K562 (cell line): ENCODE measurements around the gene MYH9. TPM values are rescaled to one million over a fixed set of nuclear protein-coding genes. Genes with fewer than 3 reads are reported as not detected.

ENCODE experiments used
- ATAC-seq: fragments of 200-7000 bp; cut with Tn5 transposase; 3 replicates; pipeline ENCODE4 v1.9.1; 2020; ENCODE audit warnings: moderate library complexity
- BruUV-seq: library from RNA; stranded (reverse); fragments of 400-500 nt; replicated peaks from 2 replicates; lab custom pipeline; 2021; lab: Mats Ljungman, UMichigan
- CTCF ChIA-PET: fragments of 300-600 bp; formaldehyde crosslinking; extraction: SDS; loops from one replicate; lab custom pipeline; 2021; ENCODE audit warnings: low intra/inter-chr PET ratio; lab: Yijun Ruan, JAX
- POLR2A ChIA-PET: fragments of 300-600, 350-650 bp; sonication (Branson Sonifier 250); formaldehyde crosslinking; extraction: SDS; loops from one replicate; lab custom pipeline; 2021; ENCODE audit warnings: antibody characterized with exemption, inconsistent platforms; lab: Yijun Ruan, JAX
- DNase-seq, 4 experiments: peaks; one replicate each; pipeline versions ENCODE4 v3.0.0 to v3.0.0-alpha.2; 2011 to 2018; ENCODE audit warnings: low spot score in 3 of 4, mixed read lengths in 3 of 4; ENCODE audit errors: extremely low read depth in 1 of 4
- FAIRE-seq: peaks from 2 replicates; lab custom pipeline; 2011; peaks lifted over from hg19 to GRCh38; lab: Jason Lieb, UNC
- H2AFZ ChIP-seq: 2 replicates; pipeline ENCODE4 v1.6.0; 2011; ENCODE audit warnings: low read depth, low read length, control low read depth, inconsistent platforms
- H3K27ac ChIP-seq: fragments of 200-600 bp; 3 replicates; pipeline ENCODE4 v1.8.0; 2011; ENCODE audit warnings: low read depth, mild to moderate bottlenecking, control low read depth, inconsistent platforms, low read length, moderate library complexity, mixed read lengths; ENCODE audit errors: extremely low read depth
- H3K27me3 ChIP-seq, 2 experiments: fragments of 300-600 bp in 1 of 2; 2 replicates in 1 of 2; 3 replicates in 1 of 2; pipeline versions ENCODE4 v1.6.0 to v1.8.0; 2011; ENCODE audit warnings: inconsistent platforms in 2 of 2, low read length in 2 of 2, mild to moderate bottlenecking in 1 of 2, mixed read lengths in 1 of 2, moderate library complexity in 1 of 2; ENCODE audit not compliant: control insufficient read depth in 2 of 2, insufficient read depth in 2 of 2
- H3K36me3 ChIP-seq: fragments of 300-600 bp; 3 replicates; pipeline ENCODE4 v1.8.0; 2011; ENCODE audit warnings: mild to moderate bottlenecking, low read length, inconsistent platforms; ENCODE audit not compliant: control insufficient read depth, insufficient read depth
- H3K4me1 ChIP-seq, 2 experiments: fragments of 200-600 bp in 1 of 2; replicated peaks in 1 of 2; 2 replicates in 1 of 2; 3 replicates in 1 of 2; pipeline versions ENCODE4 v1.5.1 to v1.8.0; 2011; ENCODE audit warnings: inconsistent platforms in 2 of 2, low read length in 2 of 2, mild to moderate bottlenecking in 1 of 2, mixed read lengths in 1 of 2, moderate library complexity in 1 of 2; ENCODE audit not compliant: control insufficient read depth in 2 of 2, insufficient read depth in 2 of 2
- H3K4me2 ChIP-seq: 2 replicates; pipeline ENCODE4 v1.6.1; 2011; ENCODE audit warnings: low read length, control low read depth, inconsistent platforms, mixed read lengths; ENCODE audit not compliant: insufficient read depth
- H3K4me3 ChIP-seq: fragments of 200-600 bp; sonication (generic), shearing (Covaris generic); 2 replicates; pipeline ENCODE4 v1.5.1; 2016; ENCODE audit warnings: control low read depth, inconsistent platforms
- H3K79me2 ChIP-seq: fragments of 200-600 bp; 3 replicates; pipeline ENCODE4 v1.8.0; 2011; ENCODE audit warnings: low read length, inconsistent platforms; ENCODE audit not compliant: control insufficient read depth, insufficient read depth
- H3K9ac ChIP-seq, 2 experiments: 2 replicates each; pipeline versions ENCODE4 v1.6.0 to v1.6.1; 2011; ENCODE audit warnings: low read depth in 2 of 2, low read length in 2 of 2, control low read depth in 1 of 2, inconsistent platforms in 1 of 2, mild to moderate bottlenecking in 1 of 2, mixed read lengths in 1 of 2; ENCODE audit not compliant: insufficient read depth in 1 of 2
- H3K9me1 ChIP-seq: one replicate; pipeline ENCODE4 v1.6.0; 2011; ENCODE audit warnings: inconsistent platforms, mild to moderate bottlenecking, low read length, moderate library complexity; ENCODE audit not compliant: control insufficient read depth, insufficient read depth
- H3K9me3 ChIP-seq: replicated peaks from 2 replicates; pipeline ENCODE4 v1.5.1; 2011; ENCODE audit warnings: low read depth, low read length, inconsistent platforms; ENCODE audit not compliant: control insufficient read depth, insufficient read depth
- H4K20me1 ChIP-seq: replicated peaks from 2 replicates; pipeline ENCODE4 v1.6.1; 2011; ENCODE audit warnings: low read length, inconsistent platforms, mixed read lengths; ENCODE audit not compliant: control insufficient read depth, insufficient read depth
- CTBP1 ChIP-seq: fragments of 450-650 bp; IDR thresholded peaks from 2 replicates; pipeline ENCODE4 v1.6.1; 2016; ENCODE audit warnings: borderline replicate concordance
- DMBX1 ChIP-seq: fragments of 250-450 bp; sonication (Bioruptor Pico); IDR thresholded peaks from 2 replicates; pipeline ENCODE4 v1.8.0; 2022; ENCODE audit warnings: inconsistent platforms, mild to moderate bottlenecking, moderate library complexity, borderline replicate concordance
- JUN ChIP-seq, 2 experiments: sonication (generic) in 1 of 2; formaldehyde crosslinking in 1 of 2; IDR thresholded peaks; 2 replicates each; pipeline versions ENCODE4 v1.6.1 to v1.8.0; 2012 to 2022; ENCODE audit warnings: borderline replicate concordance in 2 of 2, mild to moderate bottlenecking in 2 of 2, improper control_type of control experiment in 1 of 2, low read depth in 1 of 2, low read length in 1 of 2, missing genetic modification reagents in 1 of 2
- KDM1A ChIP-seq, 2 experiments: fragments of 450-650 bp; IDR thresholded peaks; 2 replicates each; pipeline ENCODE4 v1.6.1; 2016; ENCODE audit warnings: mild to moderate bottlenecking in 2 of 2
- L3MBTL2 ChIP-seq: fragments of 450-650 bp; IDR thresholded peaks from 2 replicates; pipeline ENCODE4 v1.6.1; 2016; ENCODE audit warnings: mild to moderate bottlenecking, moderate library complexity
- PRPF4 ChIP-seq: fragments of 200-400 bp; formaldehyde crosslinking; IDR thresholded peaks from one replicate; pipeline ENCODE4 v1.6.1; 2017; ENCODE audit warnings: low read length, low read depth, mild to moderate bottlenecking; ENCODE audit not compliant: insufficient read depth, poor library complexity, severe bottlenecking
- ZBED1 ChIP-seq: IDR thresholded peaks from 2 replicates; pipeline ENCODE4 v1.6.1; 2014
- ZKSCAN8 ChIP-seq: fragments of 200-800 bp; sonication (Bioruptor generic); IDR thresholded peaks from 2 replicates; pipeline ENCODE4 v1.6.1; 2016; ENCODE audit warnings: missing genetic modification characterization, missing compliant biosample characterization
- ZNF766 ChIP-seq: fragments of 200-800 bp; sonication (Bioruptor generic); conservative IDR thresholded peaks from 2 replicates; pipeline ENCODE4 v1.6.1; 2016; ENCODE audit warnings: missing genetic modification characterization, missing compliant biosample characterization
- ZNF79 ChIP-seq: fragments of 250-450 bp; sonication (Bioruptor Pico); IDR thresholded peaks from 2 replicates; pipeline ENCODE4 v1.4.0; 2020; ENCODE audit warnings: low read depth, mild to moderate bottlenecking, moderate library complexity
- WGBS: fragments of 100-300 bp; shearing (Covaris generic); methylation state at CpG from one replicate; pipeline ENCODE4 v1.1.6; 2016; ENCODE audit warnings: low coverage, mixed read lengths; ENCODE audit not compliant: insufficient coverage; ENCODE audit errors: missing lambda C conversion rate; 5-methylcytosine and 5-hydroxymethylcytosine counted together
- in situ Hi-C: fragments of 300-500 bp; cut with MboI; formaldehyde crosslinking; loops from 4 replicates; pipeline ENCODE4 v1.15.0; 2018; ENCODE audit warnings: inconsistent platforms, mixed read lengths
- intact Hi-C: fragments of 100-400 bp; cut with micrococcal nuclease; formaldehyde crosslinking; loops from 2 replicates; pipeline ENCODE4 v1.14.2; 2022
- polyA plus RNA-seq, 8 experiments: library from polyadenylated mRNA; depleted of rRNA in 4 of 8; stranded (reverse) in 5 of 8; unstranded in 3 of 8; fragments of >200 nt; fragmentation: Nextera tagmentation in 2 of 8; fragmentation: Illumina TruSeq in 1 of 8; extraction: Ambion mirVana in 2 of 8; extraction: Trizol in 1 of 8; gene quantifications; 2 replicates each; pipeline versions ENCODE4 v1.2.1 to v1.2.3, GENCODE V29; 2011 to 2014; ENCODE audit warnings: inconsistent platforms in 1 of 8, missing spikeins in 1 of 8
- total RNA-seq, 7 experiments: library from RNA; depleted of rRNA in 6 of 7; stranded (reverse); fragments of >200 nt in 6 of 7; fragmentation: Illumina TruSeq in 2 of 7; extraction: Trizol in 2 of 7; gene quantifications; 2 replicates each; pipeline versions ENCODE4 v1.2.1 to v1.2.3, GENCODE V29; 2011 to 2021; ENCODE audit warnings: low replicate concordance in 1 of 7
- TF ChIP-seq, protein P1 (sequence below): sonication (generic); formaldehyde crosslinking; IDR thresholded peaks from 2 replicates; pipeline ENCODE4 v1.8.0; 2022; ENCODE audit warnings: mild to moderate bottlenecking, missing genetic modification reagents, borderline replicate concordance
- TF ChIP-seq, protein P2 (sequence below): fragments of 450-650 bp; conservative IDR thresholded peaks from 2 replicates; pipeline ENCODE4 v1.6.1; 2016; ENCODE audit warnings: missing genetic modification characterization, low read depth, mild to moderate bottlenecking, missing compliant biosample characterization, moderate library complexity
- TF ChIP-seq, protein P3 (sequence below): sonication (generic); formaldehyde crosslinking; IDR thresholded peaks from 2 replicates; pipeline ENCODE4 v1.8.0; 2022; ENCODE audit warnings: missing genetic modification reagents, mild to moderate bottlenecking, borderline replicate concordance

MYH9 gene
- total and polyA plus RNA-seq, 9 of the 15 experiments (the other 6 are each of a cell fraction or from before 2014, with no cell fraction given) = 0.71 to 111 (median 24.6) TPM

DNA sequence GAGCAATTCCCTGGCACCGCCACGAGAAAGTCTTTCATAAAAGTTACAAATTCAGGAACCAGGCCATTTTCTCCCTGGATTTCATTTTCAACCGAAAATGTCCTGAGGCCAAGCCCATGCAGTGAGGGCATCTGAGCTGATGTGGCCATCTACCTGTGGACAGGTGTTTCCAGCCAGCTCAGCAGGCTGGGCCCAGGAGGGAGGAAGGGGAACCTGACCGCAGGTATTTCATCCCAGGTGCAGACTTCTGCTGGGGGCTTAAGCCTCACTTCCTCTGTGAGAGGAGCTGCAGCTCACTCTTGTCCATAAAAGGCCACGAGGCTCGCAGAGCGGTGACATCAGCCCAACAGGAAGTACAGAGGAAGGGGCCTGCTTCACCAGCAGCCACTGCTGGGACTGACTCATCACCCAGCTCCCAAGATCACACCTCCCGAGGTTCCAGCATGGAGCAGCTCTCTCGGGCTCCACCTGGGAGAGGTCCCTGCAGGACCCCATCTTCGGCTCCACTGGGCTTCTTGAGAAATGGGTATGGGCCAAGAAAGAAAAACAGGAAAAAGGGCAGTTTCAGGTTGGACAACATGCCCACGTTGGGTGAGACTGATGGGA lies 56.4 kb downstream of the MYH9 start:
- peak; percentile 90 for FAIRE-seq
- Histone ChIP-seq H3K9me1 (peaks cover 5% of the 10 kb centered on the region), H3K4me1 (peaks cover 72 to 75% of the 10 kb centered on the region in 2 experiments), H4K20me1 (no peaks in the 10 kb centered on the region), H3K9me3 (no peaks in the 10 kb centered on the region), H3K36me3 (peaks cover 76% of the 10 kb centered on the region), H3K79me2 (peaks cover 55% of the 10 kb centered on the region), H3K27me3 (no peaks in the 10 kb centered on the region), H3K9ac (peak overlapping the region; percentile 67 to 83), H3K27ac (peak overlapping the region; percentile 91), H3K4me2 (peak overlapping the region; percentile 15; the same call in 1 of the 2 replicates), H2AFZ (no peak overlapping the region), H3K4me3 (no peak overlapping the region)
- BruUV-seq = no TSS peak
- in situ Hi-C loops (no loop called here), intact Hi-C loops (loop anchor here (1.0 kb wide), 1 partner anchor 57 kb away; no protein-coding TSS in a partner anchor)
- ChIA-PET CTCF (no interaction called here), POLR2A (interaction anchor here (0.5 to 1.0 kb wide), 5 partner anchors 56 to 930 kb away, joined by 3 read pairs; partner anchors contain the start of gene MYH9)
- DNase-seq = peak; percentile 49 to 83 (median 63)
- peak; percentile 69 for ATAC-seq
- 31% methylated on average over 8 of the region's 11 CpGs for WGBS
- TF ChIP-seq, protein P1, sequence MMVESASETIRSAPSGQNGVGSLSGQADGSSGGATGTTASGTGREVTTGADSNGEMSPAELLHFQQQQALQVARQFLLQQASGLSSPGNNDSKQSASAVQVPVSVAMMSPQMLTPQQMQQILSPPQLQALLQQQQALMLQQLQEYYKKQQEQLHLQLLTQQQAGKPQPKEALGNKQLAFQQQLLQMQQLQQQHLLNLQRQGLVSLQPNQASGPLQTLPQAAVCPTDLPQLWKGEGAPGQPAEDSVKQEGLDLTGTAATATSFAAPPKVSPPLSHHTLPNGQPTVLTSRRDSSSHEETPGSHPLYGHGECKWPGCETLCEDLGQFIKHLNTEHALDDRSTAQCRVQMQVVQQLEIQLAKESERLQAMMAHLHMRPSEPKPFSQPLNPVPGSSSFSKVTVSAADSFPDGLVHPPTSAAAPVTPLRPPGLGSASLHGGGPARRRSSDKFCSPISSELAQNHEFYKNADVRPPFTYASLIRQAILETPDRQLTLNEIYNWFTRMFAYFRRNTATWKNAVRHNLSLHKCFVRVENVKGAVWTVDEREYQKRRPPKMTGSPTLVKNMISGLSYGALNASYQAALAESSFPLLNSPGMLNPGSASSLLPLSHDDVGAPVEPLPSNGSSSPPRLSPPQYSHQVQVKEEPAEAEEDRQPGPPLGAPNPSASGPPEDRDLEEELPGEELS (CRISPR knock-in tag) = no peak
- TF ChIP-seq DMBX1 (CRISPR knock-in tag) (peak; percentile 79), ZNF79 (no peak), ZBED1 (no peak), ZKSCAN8 (CRISPR knock-in tag) (peak; percentile 22; the same call in 1 of the 2 replicates), ZNF766 (CRISPR knock-in tag) (0 out of 2 replicates have a peak, but pooled peaks have one; percentile 72), CTBP1 (peak; percentile 63; the same call in 1 of the 2 replicates), JUN (IDR thresholded peaks at IDR 0.05; ENCODE audit: borderline replicate concordance, low read depth, low read length) (peak; percentile 93), JUN (CRISPR knock-in tag; IDR thresholded peaks at IDR 0.05; ENCODE audit: borderline replicate concordance) (peak; percentile 61; the same call in 1 of the 2 replicates), KDM1A (IDR thresholded peaks at IDR 0.05) (no peak), L3MBTL2 (peak; percentile 94), PRPF4 (no peak)
- TF ChIP-seq, protein P2, sequence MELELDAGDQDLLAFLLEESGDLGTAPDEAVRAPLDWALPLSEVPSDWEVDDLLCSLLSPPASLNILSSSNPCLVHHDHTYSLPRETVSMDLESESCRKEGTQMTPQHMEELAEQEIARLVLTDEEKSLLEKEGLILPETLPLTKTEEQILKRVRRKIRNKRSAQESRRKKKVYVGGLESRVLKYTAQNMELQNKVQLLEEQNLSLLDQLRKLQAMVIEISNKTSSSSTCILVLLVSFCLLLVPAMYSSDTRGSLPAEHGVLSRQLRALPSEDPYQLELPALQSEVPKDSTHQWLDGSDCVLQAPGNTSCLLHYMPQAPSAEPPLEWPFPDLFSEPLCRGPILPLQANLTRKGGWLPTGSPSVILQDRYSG = 0 out of 2 replicates have a peak, but pooled peaks have one; percentile 33
- TF ChIP-seq, protein P3, sequence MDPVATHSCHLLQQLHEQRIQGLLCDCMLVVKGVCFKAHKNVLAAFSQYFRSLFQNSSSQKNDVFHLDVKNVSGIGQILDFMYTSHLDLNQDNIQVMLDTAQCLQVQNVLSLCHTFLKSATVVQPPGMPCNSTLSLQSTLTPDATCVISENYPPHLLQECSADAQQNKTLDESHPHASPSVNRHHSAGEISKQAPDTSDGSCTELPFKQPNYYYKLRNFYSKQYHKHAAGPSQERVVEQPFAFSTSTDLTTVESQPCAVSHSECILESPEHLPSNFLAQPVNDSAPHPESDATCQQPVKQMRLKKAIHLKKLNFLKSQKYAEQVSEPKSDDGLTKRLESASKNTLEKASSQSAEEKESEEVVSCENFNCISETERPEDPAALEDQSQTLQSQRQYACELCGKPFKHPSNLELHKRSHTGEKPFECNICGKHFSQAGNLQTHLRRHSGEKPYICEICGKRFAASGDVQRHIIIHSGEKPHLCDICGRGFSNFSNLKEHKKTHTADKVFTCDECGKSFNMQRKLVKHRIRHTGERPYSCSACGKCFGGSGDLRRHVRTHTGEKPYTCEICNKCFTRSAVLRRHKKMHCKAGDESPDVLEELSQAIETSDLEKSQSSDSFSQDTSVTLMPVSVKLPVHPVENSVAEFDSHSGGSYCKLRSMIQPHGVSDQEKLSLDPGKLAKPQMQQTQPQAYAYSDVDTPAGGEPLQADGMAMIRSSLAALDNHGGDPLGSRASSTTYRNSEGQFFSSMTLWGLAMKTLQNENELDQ (CRISPR knock-in tag) = no peak
